ENCODE data around the gene SRGAP1.

Gene SRGAP1

GRCh38 chr12:63980211-63980610 lies 135.7 kb downstream of the SRGAP1 start:
- no peaks in the 10 kb centered on the region for H3K9me3 ChIP-seq (ENCODE audit: control insufficient read depth, insufficient read depth, low read length)
- H3K36me3 ChIP-seq (ENCODE audit: control insufficient read depth, insufficient read depth, low read length) = no peaks in the 10 kb centered on the region
- no peak overlapping the region for H3K27ac ChIP-seq (ENCODE audit: low read length)
- H3K4me1 ChIP-seq (ENCODE audit: control insufficient read depth, insufficient read depth, low read length) = 0 out of 2 replicates have a peak, but pooled peaks cover 1% of the 10 kb centered on the region
- no peak for DNase-seq (ENCODE audit: low read depth, low spot score)
- WGBS (ENCODE audit: insufficient coverage, insufficient read length) = no CpG with 5 or more reads among the region's 4 CpGs
- H3K4me3 ChIP-seq (ENCODE audit: low read length) = no peak overlapping the region
- no peaks in the 10 kb centered on the region for H3K27me3 ChIP-seq (ENCODE audit: control insufficient read depth, insufficient read depth, low read length)

DNA sequence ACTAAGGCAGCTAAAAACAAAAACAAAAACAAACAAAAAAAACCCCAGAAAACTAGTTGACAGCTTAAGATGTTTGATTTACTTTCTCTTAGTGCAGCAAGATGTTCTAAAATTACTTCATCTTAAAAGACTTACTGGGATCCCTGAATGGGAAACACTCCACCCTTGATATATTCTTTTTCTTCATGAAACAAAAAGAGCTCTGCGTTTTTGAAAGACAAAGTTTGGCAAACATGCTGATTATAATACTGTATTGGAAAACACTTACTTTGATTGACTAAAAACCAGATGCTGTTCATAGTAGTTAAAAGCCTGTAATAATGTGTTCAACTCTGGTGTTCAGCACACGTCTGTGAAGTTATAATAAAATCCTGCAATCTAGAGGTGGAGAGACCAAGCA lies 136.8 kb downstream of the SRGAP1 start:
- H3K27me3 ChIP-seq (ENCODE audit: control insufficient read depth, insufficient read depth, low read length) = no peaks in the 10 kb centered on the region
- H3K4me1 ChIP-seq (ENCODE audit: control insufficient read depth, insufficient read depth, low read length) = 0 out of 2 replicates have a peak, but pooled peaks cover 1% of the 10 kb centered on the region
- no peak overlapping the region for H3K27ac ChIP-seq (ENCODE audit: low read length)
- H3K36me3 ChIP-seq (ENCODE audit: control insufficient read depth, insufficient read depth, low read length) = no peaks in the 10 kb centered on the region
- no peak for DNase-seq (ENCODE audit: low read depth, low spot score)
- H3K4me3 ChIP-seq (ENCODE audit: low read length) = no peak overlapping the region
- H3K9me3 ChIP-seq (ENCODE audit: control insufficient read depth, insufficient read depth, low read length) = no peaks in the 10 kb centered on the region
- WGBS (ENCODE audit: insufficient coverage, insufficient read length) = no CpG with 5 or more reads among the region's 2 CpGs

DNA sequence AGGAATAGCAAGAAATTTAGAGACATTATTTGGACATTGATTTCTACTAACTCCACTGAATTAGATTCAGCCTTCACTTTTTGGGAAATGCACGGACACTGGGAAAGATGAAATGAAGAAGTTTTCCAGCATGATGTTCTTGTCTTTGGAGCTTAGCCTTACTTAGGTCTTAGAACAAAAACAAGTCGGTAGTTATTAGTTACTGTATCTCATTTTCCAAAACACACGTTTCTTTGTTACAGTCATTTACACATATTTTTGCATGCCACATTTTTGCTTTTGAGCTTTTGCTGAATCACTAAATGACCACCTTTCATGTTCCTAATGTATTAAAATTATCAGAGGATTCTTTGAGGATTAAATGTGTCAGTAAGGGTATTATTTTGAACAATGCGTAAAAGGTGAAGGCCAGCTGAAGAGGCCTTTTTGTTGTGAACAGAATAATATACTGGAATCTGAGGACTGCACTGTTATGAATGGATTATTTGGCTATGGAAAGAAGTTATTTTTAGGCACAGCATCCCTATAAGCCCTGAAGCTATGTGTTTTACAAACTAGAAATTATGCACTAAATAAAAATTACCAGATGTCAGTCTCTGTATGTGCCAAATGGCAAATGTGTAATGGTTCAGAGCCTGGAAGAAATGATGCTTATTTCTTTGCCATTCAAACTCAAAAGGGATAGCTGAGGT lies 138.2 kb downstream of the SRGAP1 start:
- H3K27me3 ChIP-seq (ENCODE audit: control insufficient read depth, insufficient read depth, low read length) = no peaks in the 10 kb centered on the region
- no peak overlapping the region for H3K27ac ChIP-seq (ENCODE audit: low read length)
- no peak for DNase-seq (ENCODE audit: low read depth, low spot score)
- H3K4me1 ChIP-seq (ENCODE audit: control insufficient read depth, insufficient read depth, low read length) = 0 out of 2 replicates have a peak, but pooled peaks cover 1% of the 10 kb centered on the region
- no peak overlapping the region for H3K4me3 ChIP-seq (ENCODE audit: low read length)
- no CpG with 5 or more reads among the region's 4 CpGs for WGBS (ENCODE audit: insufficient coverage, insufficient read length)
- H3K36me3 ChIP-seq (ENCODE audit: control insufficient read depth, insufficient read depth, low read length) = no peaks in the 10 kb centered on the region
- no peaks in the 10 kb centered on the region for H3K9me3 ChIP-seq (ENCODE audit: control insufficient read depth, insufficient read depth, low read length)

DNA sequence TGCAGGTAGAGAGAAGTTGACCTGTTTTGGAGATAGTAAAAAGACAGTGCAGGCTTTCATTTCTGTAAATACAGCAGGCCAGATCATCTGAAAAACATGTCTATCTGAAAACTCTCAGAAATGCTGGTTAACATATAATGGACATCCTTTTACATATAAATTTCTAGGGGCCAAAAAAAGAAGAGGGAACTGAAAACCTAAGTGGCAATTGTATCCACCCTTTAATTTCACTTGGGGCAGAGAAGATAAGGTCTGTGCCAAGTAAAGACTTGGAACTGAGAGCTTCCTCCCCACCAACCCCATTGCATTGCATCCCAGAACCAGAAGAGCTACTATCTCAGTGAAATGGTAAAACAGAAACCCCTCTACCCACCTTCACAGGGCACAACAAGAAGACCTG lies 141.0 kb downstream of the SRGAP1 start:
- Histone ChIP-seq H3K9me3 (ENCODE audit: control insufficient read depth, insufficient read depth, low read length) (no peaks in the 10 kb centered on the region), H3K36me3 (ENCODE audit: control insufficient read depth, insufficient read depth, low read length) (no peaks in the 10 kb centered on the region), H3K27me3 (ENCODE audit: control insufficient read depth, insufficient read depth, low read length) (no peaks in the 10 kb centered on the region), H3K4me1 (ENCODE audit: control insufficient read depth, insufficient read depth, low read length) (0 out of 2 replicates have a peak, but pooled peaks cover 1% of the 10 kb centered on the region), H3K27ac (ENCODE audit: low read length) (no peak overlapping the region), H3K4me3 (ENCODE audit: low read length) (no peak overlapping the region)
- no peak for DNase-seq (ENCODE audit: low read depth, low spot score)

DNA sequence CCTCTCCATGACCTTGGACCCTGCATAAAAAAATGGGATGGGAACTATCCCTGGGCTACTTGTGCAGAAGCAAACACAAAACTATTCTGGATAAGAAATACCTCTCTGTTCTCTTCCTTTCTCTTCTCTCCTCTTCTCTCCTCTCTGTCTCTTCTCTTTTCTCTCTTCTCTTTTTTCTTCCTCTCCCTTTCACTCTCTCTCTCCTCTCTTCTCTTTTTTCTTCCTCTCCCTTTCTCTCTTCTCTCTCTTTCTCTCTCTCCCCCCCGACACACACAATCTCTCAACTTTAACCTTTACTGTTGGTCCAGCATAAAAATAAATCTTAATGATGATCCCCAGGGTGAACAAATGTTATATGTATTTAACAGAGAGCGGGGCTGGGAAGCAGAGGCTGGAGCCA lies 141.4 kb downstream of the SRGAP1 start:
- Histone ChIP-seq H3K27ac (ENCODE audit: low read length) (no peak overlapping the region), H3K36me3 (ENCODE audit: control insufficient read depth, insufficient read depth, low read length) (no peaks in the 10 kb centered on the region), H3K27me3 (ENCODE audit: control insufficient read depth, insufficient read depth, low read length) (no peaks in the 10 kb centered on the region), H3K4me3 (ENCODE audit: low read length) (no peak overlapping the region), H3K9me3 (ENCODE audit: control insufficient read depth, insufficient read depth, low read length) (no peaks in the 10 kb centered on the region), H3K4me1 (ENCODE audit: control insufficient read depth, insufficient read depth, low read length) (0 out of 2 replicates have a peak, but pooled peaks cover 1% of the 10 kb centered on the region)
- DNase-seq (ENCODE audit: low read depth, low spot score) = no peak
- 100% methylated on average over 1 of the region's 2 CpGs for WGBS (ENCODE audit: insufficient coverage, insufficient read length)

- H3K4me1 ChIP-seq (ENCODE audit: control insufficient read depth, insufficient read depth, low read length) = 0 out of 2 replicates have a peak, but pooled peaks cover 1% of the 10 kb centered on the region
- DNase-seq (ENCODE audit: low read depth, low spot score) = no peak
- no peaks in the 10 kb centered on the region for H3K9me3 ChIP-seq (ENCODE audit: control insufficient read depth, insufficient read depth, low read length)
- WGBS (ENCODE audit: insufficient coverage, insufficient read length) = no CpG with 5 or more reads among the region's 2 CpGs
- H3K4me3 ChIP-seq (ENCODE audit: low read length) = no peak overlapping the region
- H3K36me3 ChIP-seq (ENCODE audit: control insufficient read depth, insufficient read depth, low read length) = no peaks in the 10 kb centered on the region
- no peaks in the 10 kb centered on the region for H3K27me3 ChIP-seq (ENCODE audit: control insufficient read depth, insufficient read depth, low read length)
- no peak overlapping the region for H3K27ac ChIP-seq (ENCODE audit: low read length)
These were observed 144.9 kb downstream of the SRGAP1 start for GRCh38 chr12:63989301-63989845.

DNA sequence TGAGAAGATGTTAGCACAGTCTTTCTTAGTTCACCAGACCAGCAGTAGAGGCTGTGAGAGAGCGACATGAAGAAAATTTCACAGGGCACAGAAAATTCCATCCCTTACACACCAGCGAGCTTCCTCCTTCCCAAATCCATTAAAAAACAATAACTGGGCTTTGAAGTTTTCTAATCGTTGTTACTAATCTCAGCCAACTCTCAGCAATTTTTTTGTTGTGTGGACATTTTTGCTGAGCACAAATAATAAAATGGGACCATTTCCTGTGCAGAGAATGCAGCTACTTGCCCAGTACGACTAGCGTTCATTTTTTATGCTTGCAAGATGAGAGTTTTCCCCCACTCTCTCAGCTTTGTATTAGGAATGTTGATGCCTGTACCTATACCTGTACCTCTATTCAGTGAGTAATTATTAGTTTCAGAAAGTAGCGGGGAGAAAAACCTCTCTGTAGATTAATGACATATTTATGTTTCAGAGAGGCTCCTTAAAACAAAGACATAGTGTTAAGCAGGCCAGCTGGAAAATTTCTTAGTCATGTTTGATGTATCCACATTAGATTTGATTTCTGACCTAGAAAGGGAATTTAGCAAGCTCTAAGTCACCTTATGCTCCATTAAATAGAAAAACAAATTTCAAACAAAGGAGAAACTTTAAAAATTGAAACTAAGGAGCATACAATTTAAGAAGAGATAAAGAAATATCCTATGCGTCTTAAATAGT lies 146.5 kb downstream of the SRGAP1 start:
- no peak overlapping the region for H3K4me3 ChIP-seq (ENCODE audit: low read length)
- no peaks in the 10 kb centered on the region for H3K9me3 ChIP-seq (ENCODE audit: control insufficient read depth, insufficient read depth, low read length)
- no peak overlapping the region for H3K27ac ChIP-seq (ENCODE audit: low read length)
- no CpG with 5 or more reads among the region's 7 CpGs for WGBS (ENCODE audit: insufficient coverage, insufficient read length)
- H3K4me1 ChIP-seq (ENCODE audit: control insufficient read depth, insufficient read depth, low read length) = 0 out of 2 replicates have a peak, but pooled peaks cover 1% of the 10 kb centered on the region
- H3K27me3 ChIP-seq (ENCODE audit: control insufficient read depth, insufficient read depth, low read length) = no peaks in the 10 kb centered on the region
- DNase-seq (ENCODE audit: low read depth, low spot score) = no peak
- H3K36me3 ChIP-seq (ENCODE audit: control insufficient read depth, insufficient read depth, low read length) = no peaks in the 10 kb centered on the region

- 0 out of 2 replicates have a peak, but pooled peaks cover 1% of the 10 kb centered on the region for H3K4me1 ChIP-seq (ENCODE audit: control insufficient read depth, insufficient read depth, low read length)
- no peaks in the 10 kb centered on the region for H3K36me3 ChIP-seq (ENCODE audit: control insufficient read depth, insufficient read depth, low read length)
- no peaks in the 10 kb centered on the region for H3K27me3 ChIP-seq (ENCODE audit: control insufficient read depth, insufficient read depth, low read length)
- H3K9me3 ChIP-seq (ENCODE audit: control insufficient read depth, insufficient read depth, low read length) = no peaks in the 10 kb centered on the region
- H3K4me3 ChIP-seq (ENCODE audit: low read length) = no peak overlapping the region
- no CpG with 5 or more reads among the region's 2 CpGs for WGBS (ENCODE audit: insufficient coverage, insufficient read length)
- DNase-seq (ENCODE audit: low read depth, low spot score) = no peak
- H3K27ac ChIP-seq (ENCODE audit: low read length) = no peak overlapping the region
These were observed 150.2 kb downstream of the SRGAP1 start for GRCh38 chr12:63994704-63995103.

DNA sequence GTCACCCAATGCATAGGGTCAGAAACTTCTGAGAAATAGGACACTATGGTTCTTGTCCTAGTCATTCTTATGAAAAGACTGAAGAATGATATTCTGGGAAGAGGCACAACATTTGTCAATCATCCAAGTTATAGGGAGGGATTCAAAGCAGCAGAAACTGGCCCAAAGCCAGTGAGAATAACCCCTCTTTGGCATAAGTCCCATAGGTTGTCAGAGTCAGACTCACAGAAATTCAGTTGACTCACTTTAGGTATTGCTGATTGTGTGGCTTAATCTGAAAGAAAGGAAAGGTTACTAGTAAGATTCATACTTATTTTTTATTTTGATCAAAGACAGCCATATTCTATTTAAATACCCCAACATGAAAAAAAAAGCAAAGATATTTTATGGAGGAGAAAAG lies 151.0 kb downstream of the SRGAP1 start:
- no peak for DNase-seq (ENCODE audit: low read depth, low spot score)
- H3K36me3 ChIP-seq (ENCODE audit: control insufficient read depth, insufficient read depth, low read length) = no peaks in the 10 kb centered on the region
- no peaks in the 10 kb centered on the region for H3K27me3 ChIP-seq (ENCODE audit: control insufficient read depth, insufficient read depth, low read length)
- H3K27ac ChIP-seq (ENCODE audit: low read length) = no peak overlapping the region
- no peak overlapping the region for H3K4me3 ChIP-seq (ENCODE audit: low read length)
- 0 out of 2 replicates have a peak, but pooled peaks cover 1% of the 10 kb centered on the region for H3K4me1 ChIP-seq (ENCODE audit: control insufficient read depth, insufficient read depth, low read length)
- no peaks in the 10 kb centered on the region for H3K9me3 ChIP-seq (ENCODE audit: control insufficient read depth, insufficient read depth, low read length)

- Histone ChIP-seq H3K4me1 (ENCODE audit: control insufficient read depth, insufficient read depth, low read length) (0 out of 2 replicates have a peak, but pooled peaks cover 1% of the 10 kb centered on the region), H3K9me3 (ENCODE audit: control insufficient read depth, insufficient read depth, low read length) (no peaks in the 10 kb centered on the region), H3K4me3 (ENCODE audit: low read length) (no peak overlapping the region), H3K36me3 (ENCODE audit: control insufficient read depth, insufficient read depth, low read length) (no peaks in the 10 kb centered on the region), H3K27me3 (ENCODE audit: control insufficient read depth, insufficient read depth, low read length) (no peaks in the 10 kb centered on the region), H3K27ac (ENCODE audit: low read length) (no peak overlapping the region)
- WGBS (ENCODE audit: insufficient coverage, insufficient read length) = no CpG with 5 or more reads among the region's 1 CpG
- no peak for DNase-seq (ENCODE audit: low read depth, low spot score)
These were observed 152.1 kb downstream of the SRGAP1 start for GRCh38 chr12:63996556-63996955.
